NT2/D1 (cell line): ENCODE data around the gene ZNF736.
A peak's percentile ranks its signal among the peaks of the same experiment; 100 is the strongest.
"Not testable (repeated sequence)": the region's sequence is repeated elsewhere in the genome, so short reads cannot be mapped to it uniquely, and the experiment has no call there.

Source experiments
- DNase-seq: peaks from one replicate; pipeline ENCODE4 v3.0.0-alpha.2; 2011; ENCODE audit warnings: low read depth, low spot score
- H3K27me3 ChIP-seq: 2 replicates; pipeline ENCODE4 v1.6.0; 2011; ENCODE audit warnings: mild to moderate bottlenecking; ENCODE audit not compliant: insufficient read length, insufficient read depth
- H3K36me3 ChIP-seq: 2 replicates; pipeline ENCODE4 v1.6.1; 2011; ENCODE audit warnings: mild to moderate bottlenecking, low read length, mixed read lengths; ENCODE audit not compliant: insufficient read depth, insufficient read length
- H3K4me1 ChIP-seq: 2 replicates; pipeline ENCODE4 v1.5.1; 2011; ENCODE audit not compliant: insufficient read depth, insufficient read length
- H3K4me3 ChIP-seq: 2 replicates; pipeline ENCODE4 v1.5.1; 2011; ENCODE audit warnings: low read depth; ENCODE audit not compliant: insufficient read length
- H3K9ac ChIP-seq: 2 replicates; pipeline ENCODE4 v1.6.0; 2011; ENCODE audit warnings: low read depth; ENCODE audit not compliant: insufficient read length
- H3K9me3 ChIP-seq: 2 replicates; pipeline ENCODE4 v1.5.1; 2011; ENCODE audit warnings: mild to moderate bottlenecking, low read length; ENCODE audit not compliant: insufficient read depth
- SUZ12 ChIP-seq: IDR thresholded peaks from 2 replicates; pipeline ENCODE4 v1.6.1; 2011; ENCODE audit not compliant: insufficient read length, insufficient read depth; ENCODE audit errors: extremely low read depth
- YY1 ChIP-seq: IDR thresholded peaks from 2 replicates; pipeline ENCODE4 v1.6.1; 2011; ENCODE audit not compliant: insufficient read length, insufficient read depth
- ZNF274 ChIP-seq: IDR thresholded peaks from 2 replicates; pipeline ENCODE4 v1.6.1; 2011; ENCODE audit warnings: mild to moderate bottlenecking, low read depth, low read length

ZNF736 gene

DNA sequence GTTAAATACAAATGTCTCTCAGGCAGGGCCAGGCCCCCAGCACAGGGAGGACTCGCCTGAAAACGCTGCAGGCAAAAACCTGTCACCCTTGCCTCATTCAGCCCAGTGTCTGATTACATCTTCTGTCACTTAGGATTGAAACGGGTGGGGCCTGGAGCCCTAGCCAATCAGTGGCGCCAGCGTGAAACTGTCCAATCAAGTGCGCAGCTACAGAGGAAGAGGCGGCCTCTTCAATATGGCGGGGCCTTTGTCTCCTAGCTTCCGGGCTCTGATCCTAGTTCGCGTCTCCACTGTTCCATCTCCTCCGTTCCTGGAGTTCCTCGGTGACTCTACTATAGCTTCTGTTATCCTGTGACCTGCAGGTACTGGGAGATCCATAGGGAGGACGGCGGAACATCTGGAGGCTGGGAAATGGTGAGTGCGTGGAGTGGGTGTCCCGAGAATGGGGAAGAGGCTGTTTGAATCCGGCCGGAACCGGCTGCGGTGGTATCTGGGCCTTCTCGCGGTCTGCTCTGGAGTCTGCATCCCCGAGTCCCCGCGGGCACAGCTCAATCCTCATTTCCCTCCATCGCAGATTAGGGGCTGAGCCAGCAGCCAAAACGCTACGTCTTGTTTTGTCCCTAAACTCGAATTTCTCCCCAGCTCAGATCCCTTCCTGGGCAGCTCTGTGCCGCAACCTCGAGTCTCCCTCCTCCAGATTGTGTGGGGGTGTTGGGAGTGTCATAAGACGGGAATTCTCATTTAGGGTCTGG, at the start of gene ZNF736:
ZNF736 (plus strand) TSS at position 222 of the 752 bp plus-strand sequence; CDS start at position 412, 190 bp downstream.
- Histone ChIP-seq H3K4me1 (peaks cover 7% of the 10 kb centered on the region), H3K9me3 (no peaks in the 10 kb centered on the region), H3K27me3 (no peaks in the 10 kb centered on the region), H3K9ac (peak within 1 kb of the TSS; percentile 100), H3K36me3 (peaks cover 24% of the 10 kb centered on the region), H3K4me3 (peak within 1 kb of the TSS; percentile 99)
- TF ChIP-seq ZNF274 (no peak), SUZ12 (no peak), YY1 (peak; percentile 67)
- peak; percentile 96 for DNase-seq

- no peak overlapping the region for H3K9ac ChIP-seq
- no peak overlapping the region for H3K4me3 ChIP-seq
- peaks cover 42% of the 10 kb centered on the region for H3K9me3 ChIP-seq
- no peak for DNase-seq
- no peaks in the 10 kb centered on the region for H3K27me3 ChIP-seq
- no peaks in the 10 kb centered on the region for H3K36me3 ChIP-seq
- H3K4me1 ChIP-seq = no peaks in the 10 kb centered on the region
- TF ChIP-seq ZNF274 (peak; percentile 88), YY1 (no peak)
Observed at GRCh38 chr7:64266341-64266919, 47.3 kb upstream of the ZNF736 start.

DNA sequence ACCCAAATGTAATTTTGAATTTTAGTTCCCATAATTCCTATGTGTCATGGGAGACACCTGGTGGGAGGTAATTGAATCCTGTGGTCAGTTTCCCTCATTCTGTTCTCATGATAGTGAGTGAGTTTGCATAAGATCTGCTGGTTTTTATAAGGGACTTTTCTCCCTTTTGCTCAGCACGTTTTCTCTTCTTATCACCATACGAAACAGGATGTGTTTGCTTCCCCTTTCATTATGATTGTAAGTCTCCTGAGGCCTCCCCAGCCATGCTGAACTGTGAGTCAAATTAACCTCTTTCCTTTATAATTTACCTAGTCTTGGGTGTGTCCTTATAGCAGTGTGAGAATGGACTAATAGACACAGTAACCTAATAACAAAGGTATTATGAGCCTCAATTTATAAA, 36.1 kb upstream of the ZNF736 start:
- TF ChIP-seq YY1 (no peak), ZNF274 (no peak), SUZ12 (no peak)
- H3K9me3 ChIP-seq = no peaks in the 10 kb centered on the region
- H3K27me3 ChIP-seq = no peaks in the 10 kb centered on the region
- no peak overlapping the region for H3K4me3 ChIP-seq
- no peak overlapping the region for H3K9ac ChIP-seq
- H3K4me1 ChIP-seq = no peaks in the 10 kb centered on the region
- DNase-seq = no peak
- no peaks in the 10 kb centered on the region for H3K36me3 ChIP-seq

DNA sequence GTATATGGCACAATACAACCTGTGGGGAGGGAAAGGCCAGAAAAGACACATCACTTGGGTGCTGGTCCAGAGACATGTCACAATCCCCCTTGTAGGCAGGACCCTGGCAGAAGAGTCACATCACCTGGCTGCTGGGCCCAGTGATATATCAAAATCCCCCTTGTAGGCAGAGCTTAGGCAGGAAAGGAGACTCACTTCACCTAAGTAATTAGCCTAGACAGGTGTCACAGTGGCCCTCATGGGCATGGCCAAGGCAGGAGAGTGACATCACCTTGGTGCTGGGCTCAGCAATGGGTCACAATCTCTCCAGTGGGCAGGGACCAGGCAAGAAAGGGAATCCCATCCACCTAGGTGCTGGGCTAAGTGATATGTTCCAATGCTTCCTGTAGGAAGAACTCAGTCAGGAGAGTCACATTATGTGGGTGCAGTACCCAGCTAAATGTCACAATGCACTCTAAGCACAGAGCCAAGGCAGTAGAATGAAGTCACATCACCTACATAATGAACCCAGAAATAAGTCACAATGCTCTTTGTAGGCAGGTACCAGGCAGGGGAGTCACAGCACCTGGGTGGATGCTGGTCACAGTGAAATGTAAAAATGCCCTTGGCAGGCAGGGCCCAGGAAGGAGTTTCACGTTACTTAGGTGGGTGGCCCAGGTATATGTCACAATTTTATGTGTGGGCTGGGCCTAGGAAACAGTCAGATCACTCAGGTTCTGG, 18.9 kb upstream of the ZNF736 start:
- H3K9me3 ChIP-seq = no peaks in the 10 kb centered on the region
- H3K9ac ChIP-seq = no peak overlapping the region
- no peaks in the 10 kb centered on the region for H3K27me3 ChIP-seq
- no peak for DNase-seq
- TF ChIP-seq ZNF274 (no peak), SUZ12 (no peak), YY1 (no peak)
- no peaks in the 10 kb centered on the region for H3K4me1 ChIP-seq
- H3K36me3 ChIP-seq = no peaks in the 10 kb centered on the region
- H3K4me3 ChIP-seq = no peak overlapping the region

DNA sequence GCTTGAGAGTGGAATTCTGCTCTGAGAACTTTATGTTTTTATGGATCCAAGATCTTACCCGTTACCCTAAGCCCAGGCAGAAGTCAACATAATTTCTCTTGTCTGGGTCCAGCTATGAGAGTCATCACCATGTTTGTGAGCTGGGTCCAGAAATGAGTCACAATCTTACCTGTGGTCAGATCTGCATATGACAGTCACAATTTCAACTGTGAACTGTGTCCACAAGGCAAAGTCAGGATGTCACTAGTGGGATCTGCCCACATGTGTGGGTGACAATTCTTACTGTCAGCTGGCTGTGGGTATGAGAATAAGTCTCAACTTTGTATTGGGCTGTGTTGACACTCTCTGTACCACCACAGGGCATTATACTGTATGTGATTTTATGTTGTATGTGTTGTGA, 16.3 kb upstream of the ZNF736 start:
- H3K36me3 ChIP-seq, H3K27me3 ChIP-seq, H3K4me3 ChIP-seq, DNase-seq, H3K9me3 ChIP-seq, H3K4me1 ChIP-seq, H3K9ac ChIP-seq: not testable (repeated sequence)

DNA sequence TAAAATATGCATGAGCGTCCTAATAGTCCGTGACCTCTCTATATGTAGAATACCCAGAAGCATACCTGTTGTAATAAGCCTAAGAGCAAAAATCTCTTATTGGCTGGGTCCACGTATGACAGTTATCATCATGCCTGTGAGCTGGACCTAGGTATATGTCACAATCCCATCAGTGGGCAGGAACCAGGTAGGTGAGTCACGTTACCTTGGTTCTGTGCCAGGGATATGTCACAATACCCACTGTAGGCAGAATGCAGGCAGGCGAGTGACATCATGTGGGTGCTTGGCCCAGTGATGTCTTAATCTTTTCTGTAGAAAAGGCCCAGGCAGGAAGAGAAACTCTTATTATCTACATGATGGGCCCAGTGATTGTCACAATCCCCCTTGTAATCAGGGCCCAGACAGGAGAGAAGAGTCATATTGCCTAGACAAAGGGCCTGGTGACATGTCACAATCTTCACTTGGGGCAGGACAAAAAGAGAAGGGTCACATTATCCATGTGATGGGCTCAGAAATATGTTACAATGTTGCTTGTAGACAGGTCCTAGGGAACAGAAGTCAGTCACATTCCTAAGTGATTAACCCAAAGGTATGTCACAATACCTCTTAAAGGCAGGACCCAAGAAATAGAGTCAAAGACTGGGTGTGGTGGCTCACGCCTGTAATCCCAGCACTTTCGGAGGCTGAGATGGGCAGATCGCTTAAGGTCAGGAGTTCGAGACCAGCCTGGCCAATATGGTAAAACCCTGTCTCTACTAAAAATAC, 12.9 kb upstream of the ZNF736 start:
- Histone ChIP-seq H3K27me3 (no peaks in the 10 kb centered on the region), H3K36me3 (no peaks in the 10 kb centered on the region), H3K9me3 (no peaks in the 10 kb centered on the region), H3K4me1 (no peaks in the 10 kb centered on the region), H3K4me3 (no peak overlapping the region), H3K9ac (no peak overlapping the region)
- DNase-seq = no peak
- no peak for TF ChIP-seq ZNF274
